NK-92 (cell line): ENCODE data around the gene NCF2.
"Not testable (repeated sequence)": the region's sequence is repeated elsewhere in the genome, so short reads cannot be mapped to it uniquely, and the experiment has no call there.

Experiments used
- DNase-seq: peaks from one replicate; lab custom pipeline; 2025; ENCODE audit not compliant: unreplicated experiment; lab: John Stamatoyannopoulos, UW

NCF2 gene

DNA sequence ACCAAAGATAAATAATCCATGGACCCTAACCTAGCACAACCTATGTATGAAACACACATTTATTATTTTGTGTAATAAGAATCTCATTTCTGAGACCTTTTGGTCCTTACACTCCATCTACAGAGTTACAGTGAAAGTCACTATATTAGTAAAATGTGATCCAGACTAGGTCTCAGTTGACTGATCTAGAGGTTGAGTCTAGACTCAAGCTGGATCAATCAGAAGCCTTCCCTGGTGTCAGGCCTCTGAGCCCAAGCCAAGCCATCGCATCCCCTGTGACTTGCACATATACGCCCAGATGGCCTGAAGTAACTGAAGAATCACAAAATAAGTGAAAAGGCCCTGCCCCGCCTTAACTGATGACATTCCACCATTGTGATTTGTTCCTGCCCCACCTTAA, 22.7 kb upstream of the NCF2 start:
- not testable (repeated sequence) for DNase-seq

GRCh38 chr1:183612407-183612806, 22.1 kb upstream of the NCF2 start:
- no peak for DNase-seq

DNA sequence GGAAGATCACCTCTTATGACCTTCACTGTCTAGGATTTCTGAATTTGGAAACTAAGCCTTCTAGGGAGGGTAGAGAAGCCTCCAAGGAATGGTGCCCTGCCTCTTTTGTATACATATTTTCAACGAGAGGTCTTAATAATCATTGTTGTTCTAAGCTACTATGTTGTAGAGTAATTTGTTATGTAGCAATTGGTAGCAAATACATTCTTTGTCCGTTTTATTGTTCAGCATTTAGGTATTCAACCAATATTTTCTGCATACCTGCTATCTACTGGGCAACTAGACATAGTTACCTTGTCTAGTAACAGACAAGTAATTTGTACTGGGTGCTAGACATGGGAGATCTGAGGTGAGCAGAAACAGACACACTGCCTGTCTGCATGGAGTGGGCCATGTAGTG, 20.8 kb upstream of the NCF2 start:
- DNase-seq, result no peak

DNA sequence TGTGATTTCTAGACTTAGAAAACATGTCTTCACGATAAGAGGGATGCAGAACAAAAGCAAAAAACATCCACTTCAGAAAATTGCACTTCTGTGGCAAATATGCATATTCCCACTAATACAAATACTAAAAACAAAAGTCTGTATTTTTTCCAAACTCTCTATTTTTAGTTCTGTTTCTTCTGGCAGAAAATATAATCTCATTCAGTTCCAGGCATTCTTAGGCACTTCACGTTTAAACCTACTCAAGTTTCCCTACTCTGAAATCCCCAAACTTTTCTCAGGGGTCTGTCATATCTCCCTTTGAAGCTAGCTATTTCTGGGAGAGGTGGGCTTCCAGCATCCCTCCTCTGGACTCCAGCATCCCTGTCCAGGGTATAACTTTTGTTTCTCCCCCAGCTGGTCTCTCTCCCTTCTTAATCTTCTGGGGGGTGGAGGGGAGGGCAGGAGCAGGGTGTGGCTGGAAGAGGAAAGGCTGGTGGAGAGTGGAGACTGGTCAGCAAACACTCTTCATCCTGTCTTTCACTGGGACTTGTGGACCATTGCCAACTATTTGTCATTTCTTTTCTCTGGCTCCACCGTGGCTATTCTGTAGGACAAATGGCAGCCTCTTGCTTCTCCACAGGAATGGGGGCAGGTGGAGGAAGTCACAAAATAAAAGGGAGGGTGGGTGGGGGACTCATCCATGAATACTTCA, 19.6 kb upstream of the NCF2 start:
- DNase-seq, result no peak

DNA sequence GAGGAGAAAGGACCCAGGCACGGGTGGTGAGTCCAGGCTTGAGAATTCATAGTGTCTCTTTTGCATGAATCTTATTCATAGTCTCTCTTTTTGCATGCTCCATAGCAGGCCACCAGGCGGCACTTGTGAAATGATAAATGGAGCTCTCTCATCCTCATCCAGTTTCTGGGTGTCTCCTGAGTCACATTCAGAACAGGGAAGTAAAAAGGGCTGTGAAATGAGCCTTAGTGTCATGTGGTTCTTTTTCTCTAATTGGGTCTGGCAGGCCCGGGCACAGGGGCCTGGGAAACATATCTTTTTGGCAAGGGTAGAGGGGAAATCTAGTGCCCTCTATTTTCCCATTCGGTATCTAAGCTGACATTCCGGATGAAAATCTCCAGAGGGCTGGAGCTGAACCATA, 19.1 kb upstream of the NCF2 start:
- DNase-seq, result no peak

DNA sequence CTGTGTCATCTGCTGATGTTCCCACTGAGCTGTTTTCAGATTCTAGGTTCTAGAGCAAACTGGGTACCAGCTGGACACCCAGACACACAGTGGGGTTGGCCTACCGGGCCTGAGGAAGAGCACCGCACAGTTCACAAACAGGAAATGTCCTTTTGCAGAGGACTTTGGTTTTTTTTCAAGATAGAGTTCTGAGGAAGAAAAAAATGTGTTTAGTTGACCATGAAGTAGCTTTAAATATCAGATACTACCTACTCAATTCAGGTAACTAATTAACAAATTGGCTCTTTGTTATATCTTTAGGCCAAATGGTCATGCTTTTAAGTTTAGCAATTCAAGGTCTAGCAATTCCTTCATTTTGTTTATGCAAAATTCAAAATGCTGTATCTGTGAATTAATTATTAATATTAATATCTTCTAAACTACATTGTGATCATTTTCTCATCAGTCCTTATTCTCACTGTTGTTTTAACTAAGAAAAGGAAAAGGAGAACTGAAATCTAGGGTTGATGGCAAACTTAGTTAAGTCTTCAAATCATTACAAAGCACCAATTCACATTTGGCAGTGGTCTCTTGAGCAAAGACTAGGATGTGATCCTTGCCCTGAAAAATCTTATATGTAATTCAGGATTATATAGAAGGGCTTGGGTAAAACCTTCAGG, 17.2 kb upstream of the NCF2 start:
- DNase-seq, result no peak

DNA sequence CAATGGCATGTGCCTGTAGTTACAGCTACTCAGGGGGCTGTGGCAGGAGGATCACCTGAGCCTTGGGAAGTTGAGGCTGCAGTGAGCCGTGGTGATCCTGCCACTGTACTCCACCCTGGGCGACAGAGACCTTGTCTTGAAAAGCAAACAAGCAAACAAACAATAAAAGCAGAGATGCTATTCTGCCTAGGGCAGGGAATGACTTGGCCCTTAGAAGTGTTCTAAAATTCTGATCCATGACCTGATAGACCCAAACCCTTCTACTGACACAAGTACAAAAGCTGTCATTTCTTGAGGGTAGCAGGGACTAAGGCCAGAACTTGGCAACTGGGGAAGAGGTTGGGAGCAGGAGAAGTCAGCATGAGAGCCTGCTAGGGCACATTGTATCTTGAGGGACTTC, 15.6 kb upstream of the NCF2 start:
- DNase-seq, result no peak

DNA sequence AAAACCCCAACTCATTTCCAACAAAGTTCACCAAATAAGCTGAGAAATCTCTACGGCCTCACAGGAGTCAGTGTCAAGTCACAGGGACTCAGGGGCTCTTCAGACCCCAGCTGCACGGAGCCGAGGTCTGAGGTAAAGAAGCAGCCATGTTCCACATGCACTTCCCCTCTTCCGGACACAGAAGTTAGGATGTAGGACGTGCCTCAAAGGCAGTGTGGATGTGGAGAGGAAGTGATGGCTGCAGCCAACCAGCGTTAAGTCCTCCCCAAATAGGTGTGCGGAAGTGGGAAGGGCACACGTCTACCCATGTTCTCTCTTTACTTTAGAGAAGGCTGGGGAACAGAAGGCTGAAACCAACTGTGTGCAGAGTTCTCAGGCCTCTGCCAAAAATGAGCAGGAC, 14.6 kb upstream of the NCF2 start:
- DNase-seq, result no peak

DNA sequence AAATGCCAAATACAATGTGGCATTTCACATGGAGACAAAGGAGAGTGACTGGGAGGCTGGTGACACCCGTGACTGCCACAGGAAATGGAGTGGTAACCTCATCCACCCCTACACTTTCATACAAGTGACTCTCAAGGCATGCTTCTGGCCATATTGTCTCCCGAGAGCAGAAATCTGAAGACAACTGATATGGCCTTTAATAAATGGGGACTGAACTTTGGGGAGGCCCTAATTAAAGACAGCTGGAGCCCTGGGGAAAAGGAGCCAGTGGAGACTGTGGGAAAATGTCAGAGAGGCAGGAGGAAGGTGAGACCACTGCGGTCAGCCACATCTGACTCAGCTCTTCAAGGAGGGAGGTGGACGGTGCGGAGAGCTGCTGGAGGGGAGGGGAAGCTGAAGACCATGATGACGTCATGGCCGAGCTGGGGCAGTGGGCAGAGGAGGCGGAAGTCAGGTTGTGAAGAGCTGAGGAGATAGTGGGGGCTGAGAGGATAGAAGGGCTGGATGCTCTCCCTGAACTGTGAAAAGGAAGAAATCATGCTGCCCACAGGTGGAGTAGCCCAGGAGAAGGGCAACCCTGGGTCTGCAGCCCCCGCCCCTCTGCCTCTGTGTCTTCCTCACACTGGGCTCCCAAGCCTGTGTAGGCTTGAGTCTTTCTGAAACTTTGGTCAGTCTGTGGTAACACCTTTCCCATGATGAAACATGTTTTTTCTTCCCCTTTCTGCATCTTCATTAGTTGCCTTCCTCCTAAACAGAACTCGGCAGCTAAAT, 14.0 kb upstream of the NCF2 start:
- no peak for DNase-seq

GRCh38 chr1:183602510-183602909, 12.3 kb upstream of the NCF2 start:
- DNase-seq, result no peak

DNA sequence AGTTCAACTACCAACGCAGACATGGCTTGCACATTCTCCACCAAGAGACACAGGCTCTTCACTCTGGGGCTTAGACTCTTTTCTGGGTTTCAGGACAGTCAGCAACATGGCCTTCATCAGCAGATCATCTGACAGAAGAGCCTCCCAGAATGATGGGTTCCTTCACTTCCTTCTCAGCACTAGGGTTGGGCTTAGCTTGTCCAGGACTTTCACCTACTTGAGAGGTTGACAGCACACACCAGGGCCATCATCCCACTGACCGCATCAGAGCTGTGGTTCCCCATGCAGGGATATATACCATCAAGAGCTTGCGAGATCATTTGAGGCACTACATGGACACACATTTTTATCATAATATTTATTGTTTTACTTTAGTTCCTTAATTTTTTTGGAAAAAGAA, 10.4 kb upstream of the NCF2 start:
- no peak for DNase-seq

DNA sequence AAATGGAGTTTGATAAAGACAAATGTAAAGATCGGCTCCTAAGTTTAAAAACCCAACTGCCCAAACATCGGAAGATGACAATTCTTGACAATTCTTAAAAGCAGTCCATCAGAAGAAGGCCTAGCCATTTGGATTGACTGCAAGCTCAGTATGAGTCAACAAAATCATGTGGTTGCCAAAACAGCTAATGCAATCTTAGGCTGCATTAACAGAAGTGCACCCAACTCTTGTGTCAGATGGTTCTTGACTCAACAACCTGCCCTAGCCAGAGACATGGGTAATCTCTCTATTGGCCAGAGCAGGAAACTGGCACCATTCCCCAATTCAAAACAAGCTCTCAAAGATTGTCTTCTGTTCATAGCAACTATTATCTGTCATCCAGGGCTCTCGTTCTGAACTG, 9.9 kb upstream of the NCF2 start:
- DNase-seq, result no peak

DNA sequence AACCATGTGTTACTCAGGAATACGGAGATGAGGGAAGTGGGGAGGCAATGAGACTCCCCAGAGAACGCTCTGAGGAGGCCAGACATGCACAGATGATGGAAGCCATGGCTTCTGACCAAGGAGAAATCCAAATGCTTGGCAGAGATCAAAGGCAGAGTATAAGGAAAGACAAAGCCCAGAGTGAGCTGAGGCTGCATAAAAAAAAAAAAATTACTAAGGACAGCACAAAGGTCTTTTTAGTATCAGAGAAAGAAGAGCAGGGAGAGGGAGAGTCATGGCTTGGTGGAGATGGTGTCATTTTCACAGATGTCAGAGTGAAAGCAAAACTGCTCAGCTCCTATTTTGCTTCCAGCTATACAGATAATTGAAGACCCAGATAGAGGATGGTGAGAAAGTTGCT, 8.1 kb upstream of the NCF2 start:
- no peak for DNase-seq

- DNase-seq, result no peak
Observed at GRCh38 chr1:183597656-183598347, 7.5 kb upstream of the NCF2 start.

DNA sequence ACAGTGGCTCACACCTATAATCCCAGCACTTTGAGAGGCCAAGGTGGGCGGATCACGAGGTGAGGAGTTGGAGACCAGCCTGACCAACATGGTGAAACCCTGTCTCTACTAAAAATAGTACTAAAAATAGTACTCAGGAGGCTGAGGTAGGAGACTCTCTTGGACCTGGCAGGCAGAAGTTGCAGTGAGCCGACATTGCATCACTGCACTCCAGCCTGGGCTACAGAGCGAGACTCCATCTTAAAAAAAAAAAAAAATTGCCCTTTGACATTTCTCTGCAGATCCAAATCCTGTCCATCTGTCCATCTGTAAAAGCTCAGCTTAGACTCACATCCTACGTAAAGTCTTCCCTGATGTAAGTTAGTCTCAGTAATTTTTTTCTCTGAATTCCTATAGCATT, 6.2 kb upstream of the NCF2 start:
- DNase-seq, result no peak

DNA sequence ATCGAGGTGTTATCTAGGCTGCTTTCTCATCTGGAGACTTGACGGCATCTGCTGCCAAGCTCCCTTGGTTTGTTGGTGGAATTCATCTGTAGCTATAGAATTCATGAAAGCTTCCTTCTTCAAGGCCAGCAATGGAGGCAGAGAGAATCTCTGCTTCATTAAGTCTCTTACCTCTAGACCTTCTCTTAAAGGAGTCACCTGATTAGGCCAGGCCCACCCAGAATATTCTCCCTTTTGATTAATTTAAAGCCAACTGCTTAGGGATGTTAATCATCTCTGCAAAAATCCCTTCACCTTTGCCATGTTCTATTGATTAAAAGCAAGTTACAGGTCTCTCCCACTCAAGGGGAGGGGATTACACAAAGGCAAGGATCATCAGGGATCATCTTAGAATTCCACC, 5.3 kb upstream of the NCF2 start:
- DNase-seq, result no peak

DNA sequence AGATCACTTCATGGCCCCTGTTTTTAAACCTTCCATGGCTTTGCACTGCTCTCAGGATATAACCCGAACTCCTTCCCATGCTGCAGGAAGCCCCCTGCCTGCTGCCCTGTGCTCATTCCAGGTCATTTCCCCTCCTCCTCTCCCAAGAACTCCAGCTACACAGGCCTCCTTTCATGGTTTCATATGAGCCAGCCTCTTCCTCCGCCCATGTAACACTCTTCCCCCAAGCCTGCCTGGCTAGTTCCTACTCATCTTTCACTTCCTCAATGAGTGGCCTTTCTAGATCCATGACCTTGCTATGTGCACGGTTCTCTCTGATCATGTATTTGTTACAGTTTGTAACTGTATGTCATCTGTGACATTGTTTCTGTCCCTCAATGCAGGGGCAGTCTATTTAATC, 3.1 kb upstream of the NCF2 start:
- DNase-seq, result no peak

GRCh38 chr1:183592733-183593132, 2.5 kb upstream of the NCF2 start:
- no peak for DNase-seq

- no peak for DNase-seq
Observed at GRCh38 chr1:183589874-183590243, 400 bp downstream of the NCF2 start.

- no peak for DNase-seq
Observed at GRCh38 chr1:183589384-183589783, 875 bp downstream of the NCF2 start.

DNA sequence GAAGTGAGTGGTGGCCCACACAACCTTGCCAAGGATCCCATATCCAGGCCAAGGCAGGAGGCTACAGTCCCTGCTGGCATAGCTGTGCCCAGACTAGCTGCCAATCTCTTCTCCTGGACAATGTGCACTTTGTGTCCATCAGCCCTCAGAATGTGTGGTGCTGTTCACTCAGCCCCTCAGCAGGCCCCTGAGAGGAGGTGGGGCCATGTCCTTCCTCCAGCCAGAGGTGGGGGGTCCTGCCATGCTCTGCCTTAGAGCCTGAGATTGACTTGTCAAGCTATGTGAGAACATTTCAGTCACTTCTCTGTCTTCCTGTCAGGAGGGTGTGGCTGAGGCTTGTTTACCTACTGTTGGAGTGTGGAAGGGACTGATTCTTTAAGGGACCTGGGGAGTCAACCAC, 1.4 kb downstream of the NCF2 start:
- no peak for DNase-seq

DNA sequence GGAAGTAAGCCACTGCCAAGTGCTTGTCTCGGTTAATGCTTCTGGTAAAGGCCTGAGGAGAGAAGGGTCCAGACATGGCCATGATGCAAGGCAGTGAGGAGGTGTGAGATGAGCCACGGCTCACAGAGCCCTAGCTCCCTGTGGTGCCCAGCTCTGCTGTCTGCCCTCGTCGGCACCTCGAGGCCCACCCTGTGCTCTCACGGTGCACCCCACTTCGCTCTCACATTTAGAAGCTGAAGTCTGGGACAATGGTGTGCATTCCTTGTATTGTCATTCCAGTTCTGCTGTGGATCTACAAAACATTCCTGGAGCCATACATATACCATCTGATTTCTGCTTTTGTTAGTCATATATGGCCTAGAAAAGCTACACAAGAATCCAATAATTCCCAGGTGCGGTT, 3.3 kb downstream of the NCF2 start:
- DNase-seq, result no peak
